Measurements from ENCODE around the gene SKAP2.

- TF ChIP-seq, protein P1, sequence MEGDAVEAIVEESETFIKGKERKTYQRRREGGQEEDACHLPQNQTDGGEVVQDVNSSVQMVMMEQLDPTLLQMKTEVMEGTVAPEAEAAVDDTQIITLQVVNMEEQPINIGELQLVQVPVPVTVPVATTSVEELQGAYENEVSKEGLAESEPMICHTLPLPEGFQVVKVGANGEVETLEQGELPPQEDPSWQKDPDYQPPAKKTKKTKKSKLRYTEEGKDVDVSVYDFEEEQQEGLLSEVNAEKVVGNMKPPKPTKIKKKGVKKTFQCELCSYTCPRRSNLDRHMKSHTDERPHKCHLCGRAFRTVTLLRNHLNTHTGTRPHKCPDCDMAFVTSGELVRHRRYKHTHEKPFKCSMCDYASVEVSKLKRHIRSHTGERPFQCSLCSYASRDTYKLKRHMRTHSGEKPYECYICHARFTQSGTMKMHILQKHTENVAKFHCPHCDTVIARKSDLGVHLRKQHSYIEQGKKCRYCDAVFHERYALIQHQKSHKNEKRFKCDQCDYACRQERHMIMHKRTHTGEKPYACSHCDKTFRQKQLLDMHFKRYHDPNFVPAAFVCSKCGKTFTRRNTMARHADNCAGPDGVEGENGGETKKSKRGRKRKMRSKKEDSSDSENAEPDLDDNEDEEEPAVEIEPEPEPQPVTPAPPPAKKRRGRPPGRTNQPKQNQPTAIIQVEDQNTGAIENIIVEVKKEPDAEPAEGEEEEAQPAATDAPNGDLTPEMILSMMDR (IDR thresholded peaks at IDR 0.05): no peak
- TF ChIP-seq POLR2A (IDR thresholded peaks at IDR 0.05): no peak
Observed at GRCh38 chr7:26683277-26683676, 181.1 kb downstream of the SKAP2 start.
